ENCODE data around the gene TMEM50A.
"Not testable (repeated sequence)": the region's sequence is repeated elsewhere in the genome, so short reads cannot be mapped to it uniquely, and the experiment has no call there.

- TF ChIP-seq CTCF (IDR thresholded peaks at IDR 0.05); POLR2A (IDR thresholded peaks at IDR 0.05); POLR2AphosphoS5 (IDR thresholded peaks at IDR 0.05; ENCODE audit: insufficient read depth in 1 of 2, low read depth in 1 of 2): not testable (repeated sequence)
These were observed 59.4 kb downstream of the TMEM50A start for GRCh38 chr1:25397549-25397948.

Measured in vagina (tissue), 2 donors.